ENCODE measurements around the gene WAC.

Gene WAC

GRCh38 chr10:28669227-28670173 is 136.6 kb downstream of the WAC start:
- DNase-seq: no peak
